Measurements from ENCODE around the gene AURKAIP1. TPM values are rescaled to one million over a fixed set of nuclear protein-coding genes. Genes with fewer than 3 reads are reported as not detected.

Gene AURKAIP1
- total and polyA plus RNA-seq, 2 of the 4 experiments (the other 2 are of a cell fraction): 45.7 to 107 TPM

DNA sequence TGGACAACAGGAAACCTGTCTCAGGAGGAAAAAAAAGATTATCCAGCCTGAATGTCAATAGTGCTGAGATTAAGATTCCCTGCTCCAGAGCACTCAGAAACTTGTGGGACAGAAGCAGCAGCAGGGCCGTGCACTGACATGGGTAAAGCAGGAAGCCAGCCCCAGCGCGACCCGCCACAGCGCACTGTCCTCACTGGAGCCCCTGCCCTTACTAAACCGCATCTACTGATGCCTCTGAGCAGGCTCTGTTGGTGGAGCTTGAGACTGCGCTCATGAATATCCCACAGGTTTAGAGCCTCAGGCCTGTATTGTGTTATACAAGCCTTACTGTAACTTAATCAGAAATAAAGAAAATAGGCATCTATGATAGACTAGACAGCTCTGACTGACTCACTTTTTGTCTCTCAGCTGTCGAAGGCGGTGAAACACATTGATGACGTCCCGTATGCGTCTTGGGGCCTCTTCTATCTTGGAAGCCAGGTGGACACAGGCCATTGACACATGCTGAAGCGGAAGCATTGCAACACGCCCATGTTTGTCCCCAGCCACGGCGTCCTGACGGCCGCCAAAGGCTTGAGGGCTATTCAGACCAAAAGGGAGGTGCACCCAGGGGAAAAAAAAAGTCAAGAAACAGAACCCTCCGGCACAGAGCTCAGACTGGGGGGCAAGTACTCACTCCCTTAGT, 23.0 kb upstream of the AURKAIP1 start:
- peak overlapping the region; percentile 96 for H3K27ac ChIP-seq (ENCODE audit: insufficient read depth, low read length)
- TF ChIP-seq MAFK (IDR thresholded peaks at IDR 0.05; ENCODE audit: low read depth, low read length) (no peak), CEBPB (IDR thresholded peaks at IDR 0.05; ENCODE audit: low read depth, low read length) (peak; percentile 63)
- peak overlapping the region; percentile 9; the same call in 1 of the 2 replicates for H4K5ac ChIP-seq (ENCODE audit: low read depth, low read length)
- peaks cover 24 to 69% of the 10 kb centered on the region in 2 experiments for H3K79me1 ChIP-seq (ENCODE audit: low read depth in 1 of 2, low read length in 2 of 2)
- peak overlapping the region; percentile 63 to 79; a peak in 2 of 4 replicates for H4K8ac ChIP-seq (ENCODE audit: low read depth in 2 of 2, low read length in 2 of 2)
- H3K56ac ChIP-seq (ENCODE audit: extremely low read depth, insufficient read depth, low read length): peak overlapping the region; percentile 91; the same call in 1 of the 2 replicates
- H3K36me3 ChIP-seq (ENCODE audit: control insufficient read depth, insufficient read depth, low read length): peaks cover 55% of the 10 kb centered on the region
- no peak for ATAC-seq (ENCODE audit: low read depth)
- no peak overlapping the region for H2BK120ac ChIP-seq (ENCODE audit: low read depth, low read length)
- H3K9me1 ChIP-seq (ENCODE audit: insufficient read depth, low read length): peaks cover 11% of the 10 kb centered on the region
- H2BK15ac ChIP-seq (ENCODE audit: low read depth, low read length): no peak overlapping the region
- H3K27me3 ChIP-seq (ENCODE audit: control insufficient read depth, insufficient read depth, low read length): no peaks in the 10 kb centered on the region
- peaks cover 41% of the 10 kb centered on the region; the same call in 1 of the 2 replicates for H4K20me1 ChIP-seq (ENCODE audit: insufficient read depth, low read length)
- ChIA-PET CTCF (interaction anchor here (1.0 kb wide), 1 partner anchor 22 kb away, joined by 4 read pairs; no protein-coding TSS in a partner anchor), POLR2A (ENCODE audit: unreplicated experiment) (no interaction called here)
- peak overlapping the region; percentile 89 for H3K4me2 ChIP-seq (ENCODE audit: low read depth, low read length)
- H3K4me1 ChIP-seq (ENCODE audit: control insufficient read depth, insufficient read depth, low read length): peaks cover 12% of the 10 kb centered on the region
- DNase-seq: peak; percentile 34
- WGBS, 2 experiments (ENCODE audit: extremely low coverage in 2 of 2, insufficient read length in 1 of 2): 58% methylated on average over 12 of the region's 19 CpGs; no CpG with 5 or more reads in 1 of the 2 experiments
- in situ Hi-C loops (cut with MboI; ENCODE audit: low sequenced_read_pairs): no loop called here
- peak overlapping the region; percentile 31 for H4K91ac ChIP-seq (ENCODE audit: insufficient read depth, low read depth, low read length)
- intact Hi-C loops (cut with micrococcal nuclease): loop anchor here (2.0 kb wide), 2 partner anchors 49 to 73 kb away; partner anchors contain the start of genes ATAD3B and DVL1
- no peak overlapping the region for H2BK20ac ChIP-seq (ENCODE audit: low read depth, low read length)
- H3K9me3 ChIP-seq (ENCODE audit: control insufficient read depth, insufficient read depth, low read length): no peaks in the 10 kb centered on the region
- H2BK5ac ChIP-seq (ENCODE audit: low read depth, low read length, poor library complexity, severe bottlenecking): no peak overlapping the region
- dilution Hi-C loops (cut with HindIII; ENCODE audit: low sequenced_read_pairs, unreplicated experiment): no loop called here
- peak overlapping the region; percentile 99 for H2AK9ac ChIP-seq (replicated peaks; ENCODE audit: low read depth, low read length, poor library complexity)
- BruUV-seq (replicated peaks): no TSS peak
- peak overlapping the region; percentile 96 for H3K9ac ChIP-seq (ENCODE audit: low read depth, low read length)
- H2AK5ac ChIP-seq (ENCODE audit: low read depth, low read length): peak overlapping the region; percentile 91
- H3K4me3 ChIP-seq (ENCODE audit: insufficient read depth, low read depth, low read length): peak overlapping the region; percentile 97
- peak overlapping the region; percentile 94 for H3K23ac ChIP-seq (ENCODE audit: low read depth, low read length)
- peak overlapping the region; percentile 82 for H3K4ac ChIP-seq (ENCODE audit: low read depth, low read length)
- no peak overlapping the region for H3K18ac ChIP-seq (ENCODE audit: low read depth, low read length)
- peak overlapping the region; percentile 94 for H2AFZ ChIP-seq (replicated peaks; ENCODE audit: low read length, poor library complexity)
- peak overlapping the region; percentile 87 for H3K14ac ChIP-seq (replicated peaks; ENCODE audit: low read depth, low read length)
